Caco-2 (cell line): Measurements from ENCODE around the gene C6orf132. TPM values are rescaled to one million over a fixed set of nuclear protein-coding genes. Genes with fewer than 3 reads are reported as not detected.

Source experiments
- BruUV-seq: library from RNA; stranded (reverse); fragments of 400-500 nt; replicated peaks from 2 replicates; lab custom pipeline; 2021; lab: Mats Ljungman, UMichigan
- CTCF ChIA-PET: fragments of 300-600 bp; sonication (Branson Sonifier 250); formaldehyde crosslinking; loops from one replicate; lab custom pipeline; 2022; ENCODE audit warnings: antibody characterized with exemption; lab: Charles Lee
- POLR2A ChIA-PET: fragments of 300-600 bp; sonication (Branson Sonifier 250); formaldehyde crosslinking; loops from one replicate; lab custom pipeline; 2022; ENCODE audit warnings: antibody characterized with exemption; lab: Charles Lee
- DNase-seq, 2 experiments: peaks; one replicate each; pipeline versions ENCODE4 v3.0.0 to v3.0.0-alpha.2; 2020 to 2022
- H3K27me3 ChIP-seq: replicated peaks from 2 replicates; pipeline ENCODE4 v1.6.0; 2011; ENCODE audit warnings: low read length; ENCODE audit not compliant: control insufficient read depth, insufficient read depth
- H3K36me3 ChIP-seq: 2 replicates; pipeline ENCODE4 v1.5.1; 2011; ENCODE audit warnings: low read length; ENCODE audit not compliant: control insufficient read depth, insufficient read depth
- H3K4me1 ChIP-seq: fragments of 250-450 bp; sonication (Bioruptor Pico); 2 replicates; pipeline ENCODE4 v1.5.1; 2020; ENCODE audit warnings: mild to moderate bottlenecking
- H3K4me3 ChIP-seq: 2 replicates; pipeline ENCODE4 v1.5.1; 2011; ENCODE audit warnings: low read depth, mild to moderate bottlenecking, control low read depth, low read length
- H3K9me3 ChIP-seq: fragments of 250-450 bp; sonication (Bioruptor Pico); 2 replicates; pipeline ENCODE4 v1.5.1; 2020; ENCODE audit warnings: mild to moderate bottlenecking, moderate library complexity
- H3K27ac Mint-ChIP-seq: one replicate; pipeline ENCODE4 v1.8.0; 2022; ENCODE audit warnings: mixed read lengths; ENCODE audit not compliant: unreplicated experiment
- H3K27me3 Mint-ChIP-seq: one replicate; pipeline ENCODE4 v1.8.0; 2022; ENCODE audit warnings: mixed read lengths; ENCODE audit not compliant: insufficient read depth, unreplicated experiment
- H3K36me3 Mint-ChIP-seq: one replicate; pipeline ENCODE4 v1.8.0; 2022; ENCODE audit warnings: mild to moderate bottlenecking, mixed read lengths; ENCODE audit not compliant: insufficient read depth, unreplicated experiment
- H3K4me1 Mint-ChIP-seq: one replicate; pipeline ENCODE4 v1.8.0; 2022; ENCODE audit warnings: low read depth, mixed read lengths; ENCODE audit not compliant: unreplicated experiment
- H3K4me3 Mint-ChIP-seq: one replicate; pipeline ENCODE4 v1.8.0; 2022; ENCODE audit warnings: mild to moderate bottlenecking, moderate library complexity, mixed read lengths; ENCODE audit not compliant: unreplicated experiment
- H3K9me3 Mint-ChIP-seq: one replicate; pipeline ENCODE4 v1.8.0; 2022; ENCODE audit warnings: mixed read lengths; ENCODE audit not compliant: unreplicated experiment
- CTCF ChIP-seq, 2 experiments: fragments of 200-600 bp in 1 of 2; IDR thresholded peaks; 1 replicate in 1 of 2; 2 replicates in 1 of 2; pipeline versions ENCODE4 v1.5.1 to v1.8.0; 2011 to 2022; ENCODE audit warnings: antibody characterized with exemption in 1 of 2, control low read depth in 1 of 2, inconsistent platforms in 1 of 2, low read depth in 1 of 2, low read length in 1 of 2, mild to moderate bottlenecking in 1 of 2, moderate library complexity in 1 of 2; ENCODE audit not compliant: insufficient read depth in 1 of 2, severe bottlenecking in 1 of 2, unreplicated experiment in 1 of 2
- intact Hi-C: fragments of 100-400 bp; cut with micrococcal nuclease; formaldehyde crosslinking; loops from one replicate; pipeline ENCODE4 v1.10.0; 2022; ENCODE audit not compliant: unreplicated experiment
- total RNA-seq: library from RNA; stranded (reverse); gene quantifications from 2 replicates; pipeline ENCODE4 v1.2.3, GENCODE V29; 2022

C6orf132 gene
- total RNA-seq, 1 experiment from 2014 or later = 56.2 TPM

GRCh38 chr6:42156638-42157037 is 14.2 kb upstream of the C6orf132 start:
- H3K36me3 ChIP-seq = no peaks in the 10 kb centered on the region
- H3K27me3 Mint-ChIP-seq = no peaks in the 10 kb centered on the region
- no peaks in the 10 kb centered on the region for H3K27me3 ChIP-seq
- no peaks in the 10 kb centered on the region for H3K36me3 Mint-ChIP-seq
- ChIA-PET POLR2A (interaction anchor here (0.5 to 0.7 kb wide), 4 partner anchors 9 to 449 kb away, joined by 4 to 12 read pairs (median 4); no protein-coding TSS in a partner anchor), CTCF (no interaction called here)
- no peak overlapping the region for H3K27ac Mint-ChIP-seq
- H3K4me3 ChIP-seq = no peak overlapping the region
- peaks cover 10% of the 10 kb centered on the region for H3K4me1 ChIP-seq
- no peak overlapping the region for H3K4me3 Mint-ChIP-seq
- no peaks in the 10 kb centered on the region for H3K4me1 Mint-ChIP-seq
- H3K9me3 ChIP-seq = no peaks in the 10 kb centered on the region
- no peak for TF ChIP-seq CTCF (IDR thresholded peaks at IDR 0.05; ENCODE audit: insufficient read depth in 1 of 2, low read depth in 1 of 2, low read length in 1 of 2, severe bottlenecking in 1 of 2, unreplicated experiment in 1 of 2)
- no peak for DNase-seq
- no peaks in the 10 kb centered on the region for H3K9me3 Mint-ChIP-seq
- intact Hi-C loops = no loop called here
- BruUV-seq = no TSS peak

GRCh38 chr6:42155293-42155692 is 12.9 kb upstream of the C6orf132 start:
- Histone ChIP-seq H3K27me3 (no peaks in the 10 kb centered on the region), H3K4me1 (peaks cover 17% of the 10 kb centered on the region), H3K36me3 (no peaks in the 10 kb centered on the region), H3K4me3 (no peak overlapping the region), H3K9me3 (no peaks in the 10 kb centered on the region)
- Mint-ChIP-seq H3K4me3 (no peak overlapping the region), H3K27ac (no peak overlapping the region), H3K9me3 (no peaks in the 10 kb centered on the region), H3K36me3 (no peaks in the 10 kb centered on the region), H3K27me3 (no peaks in the 10 kb centered on the region), H3K4me1 (no peaks in the 10 kb centered on the region)
- no peak for DNase-seq
- no peak for TF ChIP-seq CTCF (IDR thresholded peaks at IDR 0.05; ENCODE audit: insufficient read depth in 1 of 2, low read depth in 1 of 2, low read length in 1 of 2, severe bottlenecking in 1 of 2, unreplicated experiment in 1 of 2)
- ChIA-PET POLR2A (interaction anchor here (1.3 kb wide), 1 partner anchor 13 kb away, joined by 9 read pairs; the partner anchor contains the start of gene C6orf132), CTCF (no interaction called here)
- BruUV-seq = no TSS peak
- intact Hi-C loops = no loop called here

GRCh38 chr6:42154461-42155209 is 12.2 kb upstream of the C6orf132 start:
- no peak for DNase-seq
- BruUV-seq = no TSS peak
- Mint-ChIP-seq H3K4me1 (peaks cover 1% of the 10 kb centered on the region), H3K9me3 (no peaks in the 10 kb centered on the region), H3K36me3 (no peaks in the 10 kb centered on the region), H3K4me3 (no peak overlapping the region), H3K27me3 (no peaks in the 10 kb centered on the region), H3K27ac (no peak overlapping the region)
- Histone ChIP-seq H3K27me3 (no peaks in the 10 kb centered on the region), H3K36me3 (no peaks in the 10 kb centered on the region), H3K4me3 (no peak overlapping the region), H3K9me3 (no peaks in the 10 kb centered on the region), H3K4me1 (peaks cover 17% of the 10 kb centered on the region)
- TF ChIP-seq CTCF (IDR thresholded peaks at IDR 0.05; ENCODE audit: insufficient read depth in 1 of 2, low read depth in 1 of 2, low read length in 1 of 2, severe bottlenecking in 1 of 2, unreplicated experiment in 1 of 2) = no peak
- intact Hi-C loops = no loop called here
- POLR2A ChIA-PET = interaction anchor here (1.3 kb wide), 1 partner anchor 12 kb away, joined by 9 read pairs; the partner anchor contains the start of gene C6orf132
- CTCF ChIA-PET = no interaction called here
